H9 (cell line): ENCODE results near the gene INSC. TPM values are rescaled to one million over a fixed set of nuclear protein-coding genes. Genes with fewer than 3 reads are reported as not detected.

Experiments used
- DNase-seq: peaks from one replicate; pipeline ENCODE4 v3.0.0-alpha.2; 2017
- H2AFZ ChIP-seq: one replicate; pipeline ENCODE4 v1.6.1; 2013; ENCODE audit warnings: mild to moderate bottlenecking, low read length, control low read depth, moderate library complexity
- H2AK5ac ChIP-seq: 2 replicates; pipeline ENCODE4 v1.6.1; 2013; ENCODE audit warnings: low read length, control low read depth, mixed read lengths; ENCODE audit not compliant: insufficient read length
- H2BK120ac ChIP-seq: one replicate; pipeline ENCODE4 v1.6.1; 2013; ENCODE audit warnings: low read depth, mild to moderate bottlenecking, low read length, control low read depth, inconsistent platforms; ENCODE audit not compliant: poor library complexity, severe bottlenecking
- H2BK12ac ChIP-seq: 2 replicates; pipeline ENCODE4 v1.6.1; 2013; ENCODE audit warnings: low read length, control low read depth, mixed read lengths, low read depth; ENCODE audit not compliant: insufficient read length
- H2BK15ac ChIP-seq: 2 replicates; pipeline ENCODE4 v1.6.1; 2013; ENCODE audit warnings: low read depth, low read length, control low read depth
- H2BK20ac ChIP-seq: one replicate; pipeline ENCODE4 v1.6.1; 2013; ENCODE audit warnings: low read depth, mild to moderate bottlenecking, low read length, control low read depth, inconsistent platforms; ENCODE audit not compliant: poor library complexity, severe bottlenecking
- H2BK5ac ChIP-seq: 2 replicates; pipeline ENCODE4 v1.6.1; 2013; ENCODE audit warnings: low read length, control low read depth, mixed read lengths; ENCODE audit not compliant: insufficient read length
- H3K14ac ChIP-seq: 2 replicates; pipeline ENCODE4 v1.6.1; 2013; ENCODE audit warnings: low read length, control low read depth; ENCODE audit not compliant: insufficient read depth
- H3K18ac ChIP-seq: 2 replicates; pipeline ENCODE4 v1.6.1; 2013; ENCODE audit warnings: low read depth, mild to moderate bottlenecking, mixed read lengths, low read length, control low read depth; ENCODE audit not compliant: insufficient read length
- H3K23ac ChIP-seq: 2 replicates; pipeline ENCODE4 v1.6.1; 2013; ENCODE audit warnings: low read length, control low read depth, mixed read lengths, low read depth; ENCODE audit not compliant: insufficient read length
- H3K23me2 ChIP-seq: 2 replicates; pipeline ENCODE4 v1.6.1; 2013; ENCODE audit warnings: low read depth, mild to moderate bottlenecking, mixed read lengths, low read length, control low read depth; ENCODE audit not compliant: insufficient read length, poor library complexity, severe bottlenecking
- H3K27ac ChIP-seq: 2 replicates; pipeline ENCODE4 v1.5.1; 2013; ENCODE audit warnings: low read length, control low read depth, mixed read lengths, low read depth; ENCODE audit not compliant: insufficient read length
- H3K27me3 ChIP-seq: 2 replicates; pipeline ENCODE4 v1.6.1; 2013; ENCODE audit warnings: low read length, control low read depth, inconsistent platforms; ENCODE audit not compliant: insufficient read depth
- H3K4ac ChIP-seq: 2 replicates; pipeline ENCODE4 v1.6.1; 2013; ENCODE audit warnings: low read depth, mild to moderate bottlenecking, control low read depth, inconsistent platforms, low read length, moderate library complexity
- H3K4me1 ChIP-seq: 2 replicates; pipeline ENCODE4 v1.6.1; 2013; ENCODE audit warnings: low read length, control low read depth, inconsistent platforms; ENCODE audit not compliant: insufficient read depth
- H3K4me2 ChIP-seq: 2 replicates; pipeline ENCODE4 v1.6.1; 2013; ENCODE audit warnings: low read length, control low read depth, mixed read lengths; ENCODE audit not compliant: insufficient read length, insufficient read depth
- H3K56ac ChIP-seq: 2 replicates; pipeline ENCODE4 v1.6.1; 2013; ENCODE audit warnings: low read depth, mild to moderate bottlenecking, mixed read lengths, low read length, control low read depth; ENCODE audit not compliant: insufficient read length
- H3K79me1 ChIP-seq: 2 replicates; pipeline ENCODE4 v1.6.1; 2013; ENCODE audit warnings: low read depth, mild to moderate bottlenecking, moderate library complexity, low read length, control low read depth, inconsistent platforms; ENCODE audit not compliant: insufficient read depth, poor library complexity, severe bottlenecking
- H3K79me2 ChIP-seq: 2 replicates; pipeline ENCODE4 v1.6.1; 2013; ENCODE audit warnings: low read length, control low read depth, inconsistent platforms; ENCODE audit not compliant: insufficient read depth
- H3K9ac ChIP-seq: 2 replicates; pipeline ENCODE4 v1.6.1; 2013; ENCODE audit warnings: low read length, control low read depth, mixed read lengths; ENCODE audit not compliant: insufficient read length; ENCODE audit errors: extremely low read depth
- H3K9me3 ChIP-seq: one replicate; pipeline ENCODE4 v1.6.1; 2013; ENCODE audit warnings: low read depth, low read length, inconsistent platforms; ENCODE audit not compliant: control insufficient read depth
- H3T11ph ChIP-seq: one replicate; pipeline ENCODE4 v1.6.1; 2013; ENCODE audit warnings: mild to moderate bottlenecking, low read length, control low read depth, inconsistent platforms
- H4K20me1 ChIP-seq: one replicate; pipeline ENCODE4 v1.6.1; 2013; ENCODE audit not compliant: control insufficient read depth, insufficient read length, insufficient read depth
- H4K5ac ChIP-seq: 2 replicates; pipeline ENCODE4 v1.6.1; 2013; ENCODE audit warnings: low read depth, mild to moderate bottlenecking, mixed read lengths, low read length, control low read depth; ENCODE audit not compliant: insufficient read length
- H4K8ac ChIP-seq: replicated peaks from 2 replicates; pipeline ENCODE4 v1.6.1; 2013; ENCODE audit warnings: low read length, control low read depth, mixed read lengths, low read depth; ENCODE audit not compliant: insufficient read length
- H4K91ac ChIP-seq: 2 replicates; pipeline ENCODE4 v1.6.1; 2013; ENCODE audit warnings: low read depth, mild to moderate bottlenecking, moderate library complexity, mixed read lengths, low read length, control low read depth; ENCODE audit not compliant: insufficient read length
- H3K27ac Mint-ChIP-seq, 3 experiments: 2 replicates in 2 of 3; 3 replicates in 1 of 3; pipeline ENCODE4 v1.8.0; 2020 to 2021; ENCODE audit warnings: mixed read lengths in 3 of 3, mild to moderate bottlenecking in 1 of 3, moderate library complexity in 1 of 3
- H3K27me3 Mint-ChIP-seq: 2 replicates; pipeline ENCODE4 v1.8.0; 2021; ENCODE audit warnings: low read depth, mild to moderate bottlenecking, moderate library complexity, mixed read lengths
- H3K36me3 Mint-ChIP-seq, 3 experiments: 2 replicates in 2 of 3; 3 replicates in 1 of 3; pipeline ENCODE4 v1.8.0; 2020 to 2021; ENCODE audit warnings: low read depth in 3 of 3, mixed read lengths in 3 of 3; ENCODE audit not compliant: insufficient read depth in 1 of 3
- H3K4me1 Mint-ChIP-seq, 2 experiments: 2 replicates each; pipeline ENCODE4 v1.8.0; 2020; ENCODE audit warnings: mixed read lengths in 2 of 2
- H3K4me3 Mint-ChIP-seq, 2 experiments: 2 replicates in 1 of 2; 3 replicates in 1 of 2; pipeline ENCODE4 v1.8.0; 2020 to 2021; ENCODE audit warnings: mild to moderate bottlenecking in 2 of 2, mixed read lengths in 2 of 2, moderate library complexity in 1 of 2
- H3K9me3 Mint-ChIP-seq, 2 experiments: 2 replicates in 1 of 2; 3 replicates in 1 of 2; pipeline ENCODE4 v1.8.0; 2020; ENCODE audit warnings: mild to moderate bottlenecking in 2 of 2, mixed read lengths in 2 of 2, moderate library complexity in 1 of 2
- CTCF ChIP-seq: fragments of 200-600 bp; sonication (generic); conservative IDR thresholded peaks from 3 replicates; pipeline ENCODE4 v1.8.0; 2021; ENCODE audit warnings: antibody characterized with exemption, mild to moderate bottlenecking
- WGBS: extraction: QIAGEN DNeasy Blood & Tissue Kit; methylation state at CpG from one replicate; pipeline ENCODE4 v1.1.7; 2013; ENCODE audit warnings: missing lambda C conversion rate, low lambda C conversion rate, mixed read lengths; ENCODE audit not compliant: insufficient read length; ENCODE audit errors: extremely low coverage; 5-methylcytosine and 5-hydroxymethylcytosine counted together
- total RNA-seq: library from RNA; stranded (reverse); gene quantifications from 2 replicates; pipeline ENCODE4 v1.2.1, GENCODE V29; 2021

The INSC gene
- total RNA-seq, 1 experiment from 2014 or later, result not detected

- H3K56ac ChIP-seq, result no peak overlapping the region
- no peaks in the 10 kb centered on the region for H4K20me1 ChIP-seq
- no peaks in the 10 kb centered on the region for H3K4me1 Mint-ChIP-seq
- no peak overlapping the region for H3T11ph ChIP-seq
- no peaks in the 10 kb centered on the region for H3K36me3 Mint-ChIP-seq
- no peak overlapping the region for H4K91ac ChIP-seq
- no peak overlapping the region for H3K18ac ChIP-seq
- H3K27me3 ChIP-seq, result no peaks in the 10 kb centered on the region
- H3K27ac ChIP-seq, result no peak overlapping the region
- no peaks in the 10 kb centered on the region for H3K4me1 ChIP-seq
- no peak overlapping the region for H3K4me2 ChIP-seq
- no peak overlapping the region for H3K4me3 Mint-ChIP-seq
- H2BK20ac ChIP-seq, result no peak overlapping the region
- no peak overlapping the region for H3K4ac ChIP-seq
- no peak overlapping the region for H2BK15ac ChIP-seq
- no peaks in the 10 kb centered on the region for H3K79me1 ChIP-seq
- H3K79me2 ChIP-seq, result no peaks in the 10 kb centered on the region
- no peak overlapping the region for H3K23ac ChIP-seq
- no peak for DNase-seq
- no peak overlapping the region for H3K14ac ChIP-seq
- no peaks in the 10 kb centered on the region; the same call in 1 of the 2 replicates for H3K27me3 Mint-ChIP-seq
- no peak for TF ChIP-seq CTCF
- no peak overlapping the region for H2BK120ac ChIP-seq
- H3K9me3 Mint-ChIP-seq, result no peaks in the 10 kb centered on the region
- WGBS, result no CpG with 5 or more reads among the region's 3 CpGs
- no peak overlapping the region for H4K8ac ChIP-seq
- H2AFZ ChIP-seq, result no peak overlapping the region
- no peak overlapping the region for H3K9ac ChIP-seq
- H2AK5ac ChIP-seq, result no peak overlapping the region
- H2BK5ac ChIP-seq, result no peak overlapping the region
- no peaks in the 10 kb centered on the region for H3K23me2 ChIP-seq
- no peak overlapping the region for H2BK12ac ChIP-seq
- no peak overlapping the region for H4K5ac ChIP-seq
- H3K27ac Mint-ChIP-seq, result no peak overlapping the region
- no peaks in the 10 kb centered on the region for H3K9me3 ChIP-seq
These were observed 57.2 kb downstream of the INSC start for GRCh38 chr11:15171956-15172355.
